Measurements from ENCODE around the gene HYI. TPM values are rescaled to one million over a fixed set of nuclear protein-coding genes. Genes with fewer than 3 reads are reported as not detected.

Gene HYI
- polyA plus RNA-seq, 1 of the 3 experiments (the other 2 are of a cell fraction), result 11.1 TPM

DNA sequence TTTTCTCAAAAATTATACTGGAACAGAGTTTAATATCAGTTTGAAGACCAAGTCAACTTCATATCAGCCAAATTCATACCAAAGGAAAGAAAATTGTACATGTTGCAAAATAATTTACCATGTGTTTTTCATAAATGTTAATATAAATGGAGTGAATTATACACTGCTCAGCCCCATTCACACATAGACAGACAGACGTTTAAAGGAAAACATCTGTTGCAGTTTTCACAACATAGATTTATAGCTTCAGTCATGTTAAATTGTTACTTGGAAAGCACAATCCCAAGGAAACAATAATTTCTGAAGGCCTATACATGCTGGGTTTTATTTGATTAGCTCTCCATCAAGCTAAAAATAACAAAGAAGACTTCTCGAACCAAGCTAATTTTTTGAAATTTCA lies 27.8 kb upstream of the HYI start:
- CTCF ChIA-PET, result interaction anchor here (0.9 kb wide), 1 partner anchor 105 kb away, joined by 3 read pairs; no protein-coding TSS in a partner anchor
- Histone ChIP-seq H3K9me2 (no peaks in the 10 kb centered on the region), H3K4me3 (ENCODE audit: low read depth in 2 of 2, low read length in 1 of 2) (no peak overlapping the region), H3F3A (replicated peaks; ENCODE audit: insufficient read depth) (peaks cover 4% of the 10 kb centered on the region), H3K4me1 (ENCODE audit: control insufficient read depth in 1 of 2, insufficient read depth in 2 of 2, low read depth in 1 of 2, low read length in 1 of 2) (peaks cover 0 to 2% of the 10 kb centered on the region in 2 experiments; a peak in 2 of 4 replicates), H3K79me2 (ENCODE audit: insufficient read depth) (no peaks in the 10 kb centered on the region), H3K9ac (no peak overlapping the region), H3K36me3 (replicated peaks in 1 of 2; ENCODE audit: control insufficient read depth in 1 of 2, insufficient read depth in 2 of 2, low read length in 1 of 2) (no peaks in the 10 kb centered on the region), H4K20me1 (ENCODE audit: insufficient read depth) (no peaks in the 10 kb centered on the region), H3K27me3 (ENCODE audit: insufficient read depth) (no peaks in the 10 kb centered on the region), H3K9me3 (no peaks in the 10 kb centered on the region), H3K4me2 (no peak overlapping the region), H3K27ac (ENCODE audit: low read depth in 2 of 2, low read length in 1 of 2) (no peak overlapping the region), H2AFZ (ENCODE audit: low read depth) (no peak overlapping the region)
- TF ChIP-seq RAD21 (IDR thresholded peaks at IDR 0.05; ENCODE audit: low read length), result no peak
- peak; percentile 40; the same call in 1 of the 2 replicates for TF ChIP-seq TCF12 (IDR thresholded peaks at IDR 0.05)
- peak in 1 of 2 experiments; percentile 57; a peak in 1 of 4 replicates for TF ChIP-seq EP300 (IDR thresholded peaks at IDR 0.05; ENCODE audit: borderline replicate concordance in 1 of 2, low read depth in 1 of 2, low read length in 1 of 2)
- POLR2A ChIA-PET, result no interaction called here
- WGBS (ENCODE audit: low lambda C conversion rate), result 29% methylated on average over 2 of the region's 2 CpGs
- no peak for DNase-seq

DNA sequence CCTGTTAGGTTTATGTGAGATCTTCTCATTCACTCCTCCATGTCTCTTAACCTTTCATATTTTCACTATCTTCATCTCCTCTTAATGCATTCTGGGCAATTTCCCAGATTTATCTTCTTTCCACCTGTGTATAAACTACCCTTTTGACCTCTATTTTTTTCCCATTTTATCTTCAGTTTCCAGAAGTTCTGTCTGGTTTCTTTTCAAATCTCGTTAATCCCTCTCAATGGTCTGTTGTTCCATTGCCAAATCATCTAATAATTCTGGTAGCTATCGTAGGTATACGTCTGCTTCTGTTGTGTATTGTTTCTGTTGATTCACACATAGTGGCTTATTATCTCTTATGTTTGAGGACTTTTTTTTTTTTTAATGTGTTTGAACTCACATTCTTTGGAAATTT lies 25.7 kb upstream of the HYI start:
- no peaks in the 10 kb centered on the region for H3K27me3 ChIP-seq (ENCODE audit: insufficient read depth)
- no peak overlapping the region for H3K27ac ChIP-seq (ENCODE audit: low read depth in 2 of 2, low read length in 1 of 2)
- peaks cover 0 to 14% of the 10 kb centered on the region in 2 experiments; a peak in 2 of 4 replicates for H3K4me1 ChIP-seq (ENCODE audit: control insufficient read depth in 1 of 2, insufficient read depth in 2 of 2, low read depth in 1 of 2, low read length in 1 of 2)
- no peaks in the 10 kb centered on the region for H3K36me3 ChIP-seq (replicated peaks in 1 of 2; ENCODE audit: control insufficient read depth in 1 of 2, insufficient read depth in 2 of 2, low read length in 1 of 2)
- 86% methylated on average over 3 of the region's 3 CpGs for WGBS (ENCODE audit: low lambda C conversion rate)
- H3K9ac ChIP-seq, result no peak overlapping the region
- no peak for DNase-seq
- H3K79me2 ChIP-seq (ENCODE audit: insufficient read depth), result no peaks in the 10 kb centered on the region
- no peaks in the 10 kb centered on the region for H3K9me3 ChIP-seq
- peak overlapping the region; percentile 52; the same call in 1 of the 2 replicates for H2AFZ ChIP-seq (ENCODE audit: low read depth)
- no peak overlapping the region for H3K4me2 ChIP-seq
- H3K4me3 ChIP-seq (ENCODE audit: low read depth in 2 of 2, low read length in 1 of 2), result no peak overlapping the region
- ChIA-PET POLR2A (no interaction called here), CTCF (no interaction called here)
- H4K20me1 ChIP-seq (ENCODE audit: insufficient read depth), result no peaks in the 10 kb centered on the region
- peaks cover 12% of the 10 kb centered on the region for H3F3A ChIP-seq (replicated peaks; ENCODE audit: insufficient read depth)
- H3K9me2 ChIP-seq, result no peaks in the 10 kb centered on the region
- TF ChIP-seq TCF12 (IDR thresholded peaks at IDR 0.05) (no peak), NFIC (IDR thresholded peaks at IDR 0.05; ENCODE audit: borderline replicate concordance) (no peak), GATA2 (CRISPR knock-in tag; IDR thresholded peaks at IDR 0.05) (no peak)
- TF ChIP-seq, protein P1, sequence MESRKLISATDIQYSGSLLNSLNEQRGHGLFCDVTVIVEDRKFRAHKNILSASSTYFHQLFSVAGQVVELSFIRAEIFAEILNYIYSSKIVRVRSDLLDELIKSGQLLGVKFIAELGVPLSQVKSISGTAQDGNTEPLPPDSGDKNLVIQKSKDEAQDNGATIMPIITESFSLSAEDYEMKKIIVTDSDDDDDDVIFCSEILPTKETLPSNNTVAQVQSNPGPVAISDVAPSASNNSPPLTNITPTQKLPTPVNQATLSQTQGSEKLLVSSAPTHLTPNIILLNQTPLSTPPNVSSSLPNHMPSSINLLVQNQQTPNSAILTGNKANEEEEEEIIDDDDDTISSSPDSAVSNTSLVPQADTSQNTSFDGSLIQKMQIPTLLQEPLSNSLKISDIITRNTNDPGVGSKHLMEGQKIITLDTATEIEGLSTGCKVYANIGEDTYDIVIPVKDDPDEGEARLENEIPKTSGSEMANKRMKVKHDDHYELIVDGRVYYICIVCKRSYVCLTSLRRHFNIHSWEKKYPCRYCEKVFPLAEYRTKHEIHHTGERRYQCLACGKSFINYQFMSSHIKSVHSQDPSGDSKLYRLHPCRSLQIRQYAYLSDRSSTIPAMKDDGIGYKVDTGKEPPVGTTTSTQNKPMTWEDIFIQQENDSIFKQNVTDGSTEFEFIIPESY (IDR thresholded peaks at IDR 0.05; ENCODE audit: borderline replicate concordance, low read depth), result no peak

GRCh38 chr1:43477716-43478115 lies 24.0 kb upstream of the HYI start:
- Histone ChIP-seq H3K9me3 (no peaks in the 10 kb centered on the region), H3F3A (replicated peaks; ENCODE audit: insufficient read depth) (peaks cover 28% of the 10 kb centered on the region), H3K79me2 (ENCODE audit: insufficient read depth) (no peaks in the 10 kb centered on the region), H3K4me2 (no peak overlapping the region), H3K36me3 (replicated peaks in 1 of 2; ENCODE audit: control insufficient read depth in 1 of 2, insufficient read depth in 2 of 2, low read length in 1 of 2) (no peaks in the 10 kb centered on the region), H3K9me2 (no peaks in the 10 kb centered on the region), H4K20me1 (ENCODE audit: insufficient read depth) (no peaks in the 10 kb centered on the region), H2AFZ (ENCODE audit: low read depth) (no peak overlapping the region), H3K9ac (no peak overlapping the region), H3K27me3 (ENCODE audit: insufficient read depth) (no peaks in the 10 kb centered on the region), H3K4me1 (ENCODE audit: control insufficient read depth in 1 of 2, insufficient read depth in 2 of 2, low read depth in 1 of 2, low read length in 1 of 2) (peaks cover 6 to 29% of the 10 kb centered on the region in 2 experiments), H3K27ac (ENCODE audit: low read depth in 2 of 2, low read length in 1 of 2) (no peak overlapping the region), H3K4me3 (ENCODE audit: low read depth in 2 of 2, low read length in 1 of 2) (no peak overlapping the region)
- ChIA-PET POLR2A (no interaction called here), CTCF (no interaction called here)
- WGBS (ENCODE audit: low lambda C conversion rate), result 94% methylated on average over 1 of the region's 1 CpG
- TF ChIP-seq POLR2AphosphoS5 (IDR thresholded peaks at IDR 0.05; ENCODE audit: low read depth, low read length) (no peak), FOXJ3 (CRISPR knock-in tag; IDR thresholded peaks at IDR 0.05) (no peak), SMC3 (IDR thresholded peaks at IDR 0.05; ENCODE audit: low read depth, low read length) (no peak)
- TF ChIP-seq, protein P2, sequence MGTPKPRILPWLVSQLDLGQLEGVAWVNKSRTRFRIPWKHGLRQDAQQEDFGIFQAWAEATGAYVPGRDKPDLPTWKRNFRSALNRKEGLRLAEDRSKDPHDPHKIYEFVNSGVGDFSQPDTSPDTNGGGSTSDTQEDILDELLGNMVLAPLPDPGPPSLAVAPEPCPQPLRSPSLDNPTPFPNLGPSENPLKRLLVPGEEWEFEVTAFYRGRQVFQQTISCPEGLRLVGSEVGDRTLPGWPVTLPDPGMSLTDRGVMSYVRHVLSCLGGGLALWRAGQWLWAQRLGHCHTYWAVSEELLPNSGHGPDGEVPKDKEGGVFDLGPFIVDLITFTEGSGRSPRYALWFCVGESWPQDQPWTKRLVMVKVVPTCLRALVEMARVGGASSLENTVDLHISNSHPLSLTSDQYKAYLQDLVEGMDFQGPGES (IDR thresholded peaks at IDR 0.05; ENCODE audit: low read depth, low read length), result no peak
- DNase-seq, result no peak

Measured in SK-N-SH (cell line).